H9 (cell line): ENCODE data around the gene EVPL. TPM values are rescaled to one million over a fixed set of nuclear protein-coding genes. Genes with fewer than 3 reads are reported as not detected.

Source experiments
- DNase-seq: peaks from one replicate; pipeline ENCODE4 v3.0.0-alpha.2; 2017
- H2AFZ ChIP-seq: one replicate; pipeline ENCODE4 v1.6.1; 2013; ENCODE audit warnings: mild to moderate bottlenecking, low read length, control low read depth, moderate library complexity
- H2AK5ac ChIP-seq: 2 replicates; pipeline ENCODE4 v1.6.1; 2013; ENCODE audit warnings: low read length, control low read depth, mixed read lengths; ENCODE audit not compliant: insufficient read length
- H2BK120ac ChIP-seq: one replicate; pipeline ENCODE4 v1.6.1; 2013; ENCODE audit warnings: low read depth, mild to moderate bottlenecking, low read length, control low read depth, inconsistent platforms; ENCODE audit not compliant: poor library complexity, severe bottlenecking
- H2BK12ac ChIP-seq: 2 replicates; pipeline ENCODE4 v1.6.1; 2013; ENCODE audit warnings: low read length, control low read depth, mixed read lengths, low read depth; ENCODE audit not compliant: insufficient read length
- H2BK15ac ChIP-seq: 2 replicates; pipeline ENCODE4 v1.6.1; 2013; ENCODE audit warnings: low read depth, low read length, control low read depth
- H2BK20ac ChIP-seq: one replicate; pipeline ENCODE4 v1.6.1; 2013; ENCODE audit warnings: low read depth, mild to moderate bottlenecking, low read length, control low read depth, inconsistent platforms; ENCODE audit not compliant: poor library complexity, severe bottlenecking
- H2BK5ac ChIP-seq: 2 replicates; pipeline ENCODE4 v1.6.1; 2013; ENCODE audit warnings: low read length, control low read depth, mixed read lengths; ENCODE audit not compliant: insufficient read length
- H3K14ac ChIP-seq: 2 replicates; pipeline ENCODE4 v1.6.1; 2013; ENCODE audit warnings: low read length, control low read depth; ENCODE audit not compliant: insufficient read depth
- H3K18ac ChIP-seq: 2 replicates; pipeline ENCODE4 v1.6.1; 2013; ENCODE audit warnings: low read depth, mild to moderate bottlenecking, mixed read lengths, low read length, control low read depth; ENCODE audit not compliant: insufficient read length
- H3K23ac ChIP-seq: 2 replicates; pipeline ENCODE4 v1.6.1; 2013; ENCODE audit warnings: low read length, control low read depth, mixed read lengths, low read depth; ENCODE audit not compliant: insufficient read length
- H3K23me2 ChIP-seq: 2 replicates; pipeline ENCODE4 v1.6.1; 2013; ENCODE audit warnings: low read depth, mild to moderate bottlenecking, mixed read lengths, low read length, control low read depth; ENCODE audit not compliant: insufficient read length, poor library complexity, severe bottlenecking
- H3K27ac ChIP-seq: 2 replicates; pipeline ENCODE4 v1.5.1; 2013; ENCODE audit warnings: low read length, control low read depth, mixed read lengths, low read depth; ENCODE audit not compliant: insufficient read length
- H3K27me3 ChIP-seq: 2 replicates; pipeline ENCODE4 v1.6.1; 2013; ENCODE audit warnings: low read length, control low read depth, inconsistent platforms; ENCODE audit not compliant: insufficient read depth
- H3K4ac ChIP-seq: 2 replicates; pipeline ENCODE4 v1.6.1; 2013; ENCODE audit warnings: low read depth, mild to moderate bottlenecking, control low read depth, inconsistent platforms, low read length, moderate library complexity
- H3K4me1 ChIP-seq: 2 replicates; pipeline ENCODE4 v1.6.1; 2013; ENCODE audit warnings: low read length, control low read depth, inconsistent platforms; ENCODE audit not compliant: insufficient read depth
- H3K4me2 ChIP-seq: 2 replicates; pipeline ENCODE4 v1.6.1; 2013; ENCODE audit warnings: low read length, control low read depth, mixed read lengths; ENCODE audit not compliant: insufficient read length, insufficient read depth
- H3K56ac ChIP-seq: 2 replicates; pipeline ENCODE4 v1.6.1; 2013; ENCODE audit warnings: low read depth, mild to moderate bottlenecking, mixed read lengths, low read length, control low read depth; ENCODE audit not compliant: insufficient read length
- H3K79me1 ChIP-seq: 2 replicates; pipeline ENCODE4 v1.6.1; 2013; ENCODE audit warnings: low read depth, mild to moderate bottlenecking, moderate library complexity, low read length, control low read depth, inconsistent platforms; ENCODE audit not compliant: insufficient read depth, poor library complexity, severe bottlenecking
- H3K79me2 ChIP-seq: 2 replicates; pipeline ENCODE4 v1.6.1; 2013; ENCODE audit warnings: low read length, control low read depth, inconsistent platforms; ENCODE audit not compliant: insufficient read depth
- H3K9ac ChIP-seq: 2 replicates; pipeline ENCODE4 v1.6.1; 2013; ENCODE audit warnings: low read length, control low read depth, mixed read lengths; ENCODE audit not compliant: insufficient read length; ENCODE audit errors: extremely low read depth
- H3K9me3 ChIP-seq: one replicate; pipeline ENCODE4 v1.6.1; 2013; ENCODE audit warnings: low read depth, low read length, inconsistent platforms; ENCODE audit not compliant: control insufficient read depth
- H3T11ph ChIP-seq: one replicate; pipeline ENCODE4 v1.6.1; 2013; ENCODE audit warnings: mild to moderate bottlenecking, low read length, control low read depth, inconsistent platforms
- H4K20me1 ChIP-seq: one replicate; pipeline ENCODE4 v1.6.1; 2013; ENCODE audit not compliant: control insufficient read depth, insufficient read length, insufficient read depth
- H4K5ac ChIP-seq: 2 replicates; pipeline ENCODE4 v1.6.1; 2013; ENCODE audit warnings: low read depth, mild to moderate bottlenecking, mixed read lengths, low read length, control low read depth; ENCODE audit not compliant: insufficient read length
- H4K8ac ChIP-seq: replicated peaks from 2 replicates; pipeline ENCODE4 v1.6.1; 2013; ENCODE audit warnings: low read length, control low read depth, mixed read lengths, low read depth; ENCODE audit not compliant: insufficient read length
- H4K91ac ChIP-seq: 2 replicates; pipeline ENCODE4 v1.6.1; 2013; ENCODE audit warnings: low read depth, mild to moderate bottlenecking, moderate library complexity, mixed read lengths, low read length, control low read depth; ENCODE audit not compliant: insufficient read length
- H3K27ac Mint-ChIP-seq, 3 experiments: 2 replicates in 2 of 3; 3 replicates in 1 of 3; pipeline ENCODE4 v1.8.0; 2020 to 2021; ENCODE audit warnings: mixed read lengths in 3 of 3, mild to moderate bottlenecking in 1 of 3, moderate library complexity in 1 of 3
- H3K27me3 Mint-ChIP-seq: 2 replicates; pipeline ENCODE4 v1.8.0; 2021; ENCODE audit warnings: low read depth, mild to moderate bottlenecking, moderate library complexity, mixed read lengths
- H3K36me3 Mint-ChIP-seq, 3 experiments: 2 replicates in 2 of 3; 3 replicates in 1 of 3; pipeline ENCODE4 v1.8.0; 2020 to 2021; ENCODE audit warnings: low read depth in 3 of 3, mixed read lengths in 3 of 3; ENCODE audit not compliant: insufficient read depth in 1 of 3
- H3K4me1 Mint-ChIP-seq, 2 experiments: 2 replicates each; pipeline ENCODE4 v1.8.0; 2020; ENCODE audit warnings: mixed read lengths in 2 of 2
- H3K4me3 Mint-ChIP-seq, 2 experiments: 2 replicates in 1 of 2; 3 replicates in 1 of 2; pipeline ENCODE4 v1.8.0; 2020 to 2021; ENCODE audit warnings: mild to moderate bottlenecking in 2 of 2, mixed read lengths in 2 of 2, moderate library complexity in 1 of 2
- H3K9me3 Mint-ChIP-seq, 2 experiments: 2 replicates in 1 of 2; 3 replicates in 1 of 2; pipeline ENCODE4 v1.8.0; 2020; ENCODE audit warnings: mild to moderate bottlenecking in 2 of 2, mixed read lengths in 2 of 2, moderate library complexity in 1 of 2
- WGBS: extraction: QIAGEN DNeasy Blood & Tissue Kit; methylation state at CpG from one replicate; pipeline ENCODE4 v1.1.7; 2013; ENCODE audit warnings: missing lambda C conversion rate, low lambda C conversion rate, mixed read lengths; ENCODE audit not compliant: insufficient read length; ENCODE audit errors: extremely low coverage; 5-methylcytosine and 5-hydroxymethylcytosine counted together
- total RNA-seq: library from RNA; stranded (reverse); gene quantifications from 2 replicates; pipeline ENCODE4 v1.2.1, GENCODE V29; 2021
- TF ChIP-seq, protein P1 (sequence below): fragments of 200-600 bp; sonication (generic); conservative IDR thresholded peaks from 3 replicates; pipeline ENCODE4 v1.8.0; 2021; ENCODE audit warnings: antibody characterized with exemption, mild to moderate bottlenecking

Gene EVPL
- total RNA-seq, 1 experiment from 2014 or later: 0.48 TPM

DNA sequence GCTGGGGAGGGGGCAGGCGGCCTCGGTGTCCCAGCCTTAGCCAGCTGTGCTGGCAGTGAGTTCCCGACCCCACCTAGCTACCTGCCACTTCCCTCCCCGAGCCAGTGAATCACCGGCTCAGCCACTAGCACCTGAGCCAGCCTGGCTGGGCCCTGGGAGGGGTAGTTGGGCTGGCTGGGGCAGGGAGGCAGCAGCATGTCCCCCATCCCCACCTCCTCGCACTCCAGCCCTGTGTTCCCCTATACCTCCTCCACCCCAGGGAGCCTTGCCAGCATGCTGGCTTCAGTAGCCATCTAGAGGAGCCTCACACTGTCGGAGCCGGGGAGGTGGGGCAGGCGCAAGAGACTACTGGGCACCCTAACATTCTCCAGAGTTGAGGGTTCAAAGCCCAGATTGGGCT, 2.8 kb downstream of the EVPL start:
- no peaks in the 10 kb centered on the region for H3K9me3 ChIP-seq
- H4K20me1 ChIP-seq: no peaks in the 10 kb centered on the region
- no peak overlapping the region for H2BK15ac ChIP-seq
- Mint-ChIP-seq H3K27me3 (peaks cover 5% of the 10 kb centered on the region; the same call in 1 of the 2 replicates), H3K9me3 (no peaks in the 10 kb centered on the region), H3K27ac (no peak overlapping the region), H3K36me3 (no peaks in the 10 kb centered on the region), H3K4me3 (no peak overlapping the region), H3K4me1 (peaks cover 4 to 11% of the 10 kb centered on the region in 2 experiments)
- no peaks in the 10 kb centered on the region; the same call in 1 of the 2 replicates for H3K4me1 ChIP-seq
- H3K14ac ChIP-seq: 0 out of 2 replicates have a peak overlapping the region, but pooled peaks have one; percentile 55
- H2BK20ac ChIP-seq: no peak overlapping the region
- H2BK5ac ChIP-seq: no peak overlapping the region
- H4K91ac ChIP-seq: no peak overlapping the region
- H3K79me1 ChIP-seq: no peaks in the 10 kb centered on the region
- H3K18ac ChIP-seq: no peak overlapping the region
- H3K4ac ChIP-seq: no peak overlapping the region
- no peak overlapping the region for H4K8ac ChIP-seq
- H3K79me2 ChIP-seq: no peaks in the 10 kb centered on the region
- H2BK120ac ChIP-seq: no peak overlapping the region
- no peak for DNase-seq
- H4K5ac ChIP-seq: no peak overlapping the region
- H3K23ac ChIP-seq: no peak overlapping the region
- H3K27me3 ChIP-seq: no peaks in the 10 kb centered on the region
- H3K4me2 ChIP-seq: no peak overlapping the region
- no peak overlapping the region for H3K9ac ChIP-seq
- H2BK12ac ChIP-seq: no peak overlapping the region
- H3K27ac ChIP-seq: no peak overlapping the region
- H2AFZ ChIP-seq: no peak overlapping the region
- no peak overlapping the region for H2AK5ac ChIP-seq
- no CpG with 5 or more reads among the region's 9 CpGs for WGBS
- H3K23me2 ChIP-seq: no peaks in the 10 kb centered on the region
- no peak overlapping the region for H3K56ac ChIP-seq
- no peak overlapping the region for H3T11ph ChIP-seq
- TF ChIP-seq, protein P1, sequence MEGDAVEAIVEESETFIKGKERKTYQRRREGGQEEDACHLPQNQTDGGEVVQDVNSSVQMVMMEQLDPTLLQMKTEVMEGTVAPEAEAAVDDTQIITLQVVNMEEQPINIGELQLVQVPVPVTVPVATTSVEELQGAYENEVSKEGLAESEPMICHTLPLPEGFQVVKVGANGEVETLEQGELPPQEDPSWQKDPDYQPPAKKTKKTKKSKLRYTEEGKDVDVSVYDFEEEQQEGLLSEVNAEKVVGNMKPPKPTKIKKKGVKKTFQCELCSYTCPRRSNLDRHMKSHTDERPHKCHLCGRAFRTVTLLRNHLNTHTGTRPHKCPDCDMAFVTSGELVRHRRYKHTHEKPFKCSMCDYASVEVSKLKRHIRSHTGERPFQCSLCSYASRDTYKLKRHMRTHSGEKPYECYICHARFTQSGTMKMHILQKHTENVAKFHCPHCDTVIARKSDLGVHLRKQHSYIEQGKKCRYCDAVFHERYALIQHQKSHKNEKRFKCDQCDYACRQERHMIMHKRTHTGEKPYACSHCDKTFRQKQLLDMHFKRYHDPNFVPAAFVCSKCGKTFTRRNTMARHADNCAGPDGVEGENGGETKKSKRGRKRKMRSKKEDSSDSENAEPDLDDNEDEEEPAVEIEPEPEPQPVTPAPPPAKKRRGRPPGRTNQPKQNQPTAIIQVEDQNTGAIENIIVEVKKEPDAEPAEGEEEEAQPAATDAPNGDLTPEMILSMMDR: no peak
